GM12801 (cell line): Measurements from ENCODE around the gene TPPP2.
A peak's percentile ranks its signal among the peaks of the same experiment; 100 is the strongest.

ENCODE experiments used
- TF ChIP-seq, protein P1 (sequence below): IDR thresholded peaks from one replicate; pipeline ENCODE4 v1.5.1; 2011; ENCODE audit warnings: control low read depth; ENCODE audit not compliant: insufficient read length; ENCODE audit errors: extremely low read depth

The TPPP2 gene

DNA sequence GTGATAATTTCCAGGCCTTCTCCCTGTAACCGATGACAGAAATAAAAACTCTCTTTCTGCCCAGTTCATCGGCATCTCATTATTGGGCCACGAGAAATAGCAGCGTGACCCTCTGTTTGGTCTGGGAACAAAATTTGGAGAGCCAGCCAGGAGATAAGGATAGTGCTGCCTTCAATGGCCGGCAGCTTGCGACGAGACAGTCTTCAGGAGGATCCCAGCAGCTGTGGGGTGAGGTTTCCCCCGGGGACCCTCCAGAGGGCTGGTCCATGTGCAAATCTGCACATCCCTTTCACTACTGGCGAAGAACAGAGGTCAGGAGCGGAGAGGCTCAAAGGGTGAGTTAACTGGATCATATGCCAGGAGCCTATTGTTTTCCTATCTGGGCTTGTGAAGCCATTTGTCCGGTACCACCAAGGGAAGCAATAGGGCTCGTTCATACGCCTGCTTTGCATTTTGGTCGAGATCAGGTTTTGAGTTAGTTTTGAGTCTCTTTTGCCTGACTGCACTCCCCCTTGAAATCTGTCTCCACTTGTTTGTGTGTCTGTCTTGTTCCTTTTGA lies 26.1 kb upstream of the TPPP2 start:
- TF ChIP-seq, protein P1, sequence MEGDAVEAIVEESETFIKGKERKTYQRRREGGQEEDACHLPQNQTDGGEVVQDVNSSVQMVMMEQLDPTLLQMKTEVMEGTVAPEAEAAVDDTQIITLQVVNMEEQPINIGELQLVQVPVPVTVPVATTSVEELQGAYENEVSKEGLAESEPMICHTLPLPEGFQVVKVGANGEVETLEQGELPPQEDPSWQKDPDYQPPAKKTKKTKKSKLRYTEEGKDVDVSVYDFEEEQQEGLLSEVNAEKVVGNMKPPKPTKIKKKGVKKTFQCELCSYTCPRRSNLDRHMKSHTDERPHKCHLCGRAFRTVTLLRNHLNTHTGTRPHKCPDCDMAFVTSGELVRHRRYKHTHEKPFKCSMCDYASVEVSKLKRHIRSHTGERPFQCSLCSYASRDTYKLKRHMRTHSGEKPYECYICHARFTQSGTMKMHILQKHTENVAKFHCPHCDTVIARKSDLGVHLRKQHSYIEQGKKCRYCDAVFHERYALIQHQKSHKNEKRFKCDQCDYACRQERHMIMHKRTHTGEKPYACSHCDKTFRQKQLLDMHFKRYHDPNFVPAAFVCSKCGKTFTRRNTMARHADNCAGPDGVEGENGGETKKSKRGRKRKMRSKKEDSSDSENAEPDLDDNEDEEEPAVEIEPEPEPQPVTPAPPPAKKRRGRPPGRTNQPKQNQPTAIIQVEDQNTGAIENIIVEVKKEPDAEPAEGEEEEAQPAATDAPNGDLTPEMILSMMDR: no peak

DNA sequence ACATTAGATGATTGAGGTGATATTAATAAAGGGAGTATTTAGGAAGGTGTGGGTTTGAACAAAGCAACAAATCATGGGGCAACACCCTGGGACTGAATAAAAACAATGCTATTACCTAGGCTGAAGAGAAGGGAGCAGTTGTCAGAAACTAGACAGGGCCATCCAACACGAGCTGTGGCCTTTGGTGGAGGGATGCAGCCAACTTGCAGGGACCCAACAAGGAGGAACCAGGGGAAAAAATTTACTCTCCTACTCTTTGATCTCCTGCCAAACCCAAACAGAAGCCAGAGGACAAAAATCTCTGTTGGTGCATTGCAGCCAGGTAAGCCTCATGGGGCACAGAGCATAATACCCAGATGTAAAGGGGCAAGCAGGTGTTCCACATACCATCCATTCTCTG lies 18.9 kb upstream of the TPPP2 start:
- TF ChIP-seq, protein P1: no peak

DNA sequence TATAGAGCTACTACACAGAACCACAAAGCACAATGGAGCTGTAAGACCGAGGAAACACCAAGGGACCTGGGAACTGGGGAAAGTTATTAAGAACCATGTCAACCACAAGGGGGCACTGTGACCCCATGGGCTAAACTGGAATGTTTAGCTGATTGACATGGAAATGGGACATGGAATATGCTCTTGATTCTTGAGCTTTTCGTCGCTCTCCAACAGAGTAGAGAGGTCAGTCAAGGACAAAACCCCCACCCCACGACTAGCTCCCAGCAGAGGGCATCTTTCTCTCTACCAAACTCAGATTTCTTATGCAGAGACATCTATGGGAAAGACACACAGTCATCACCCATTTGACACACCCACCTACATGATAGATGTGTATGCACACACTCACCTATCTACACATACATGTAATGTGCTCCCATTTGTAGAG lies 15.2 kb upstream of the TPPP2 start:
- TF ChIP-seq, protein P1: peak; percentile 81

DNA sequence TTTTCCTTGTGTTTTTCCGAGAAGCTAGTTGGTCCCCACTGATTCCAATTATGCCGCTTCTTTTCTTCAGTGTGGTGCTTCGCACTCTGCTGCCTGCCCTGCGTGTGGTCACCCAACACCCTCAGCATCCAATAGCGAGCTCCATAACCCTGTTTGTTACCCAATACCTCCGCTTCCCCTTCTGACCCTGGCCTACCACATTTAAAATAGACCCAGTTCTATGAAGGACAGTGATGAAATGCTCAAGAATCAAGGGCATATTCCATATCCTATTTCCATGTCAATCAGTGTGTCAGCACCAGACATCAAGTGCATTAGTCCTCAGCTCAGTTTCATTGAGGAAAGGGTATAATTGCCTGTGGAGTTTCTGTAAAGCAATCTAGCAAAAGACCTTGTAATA lies 14.7 kb upstream of the TPPP2 start:
- TF ChIP-seq, protein P1: no peak

DNA sequence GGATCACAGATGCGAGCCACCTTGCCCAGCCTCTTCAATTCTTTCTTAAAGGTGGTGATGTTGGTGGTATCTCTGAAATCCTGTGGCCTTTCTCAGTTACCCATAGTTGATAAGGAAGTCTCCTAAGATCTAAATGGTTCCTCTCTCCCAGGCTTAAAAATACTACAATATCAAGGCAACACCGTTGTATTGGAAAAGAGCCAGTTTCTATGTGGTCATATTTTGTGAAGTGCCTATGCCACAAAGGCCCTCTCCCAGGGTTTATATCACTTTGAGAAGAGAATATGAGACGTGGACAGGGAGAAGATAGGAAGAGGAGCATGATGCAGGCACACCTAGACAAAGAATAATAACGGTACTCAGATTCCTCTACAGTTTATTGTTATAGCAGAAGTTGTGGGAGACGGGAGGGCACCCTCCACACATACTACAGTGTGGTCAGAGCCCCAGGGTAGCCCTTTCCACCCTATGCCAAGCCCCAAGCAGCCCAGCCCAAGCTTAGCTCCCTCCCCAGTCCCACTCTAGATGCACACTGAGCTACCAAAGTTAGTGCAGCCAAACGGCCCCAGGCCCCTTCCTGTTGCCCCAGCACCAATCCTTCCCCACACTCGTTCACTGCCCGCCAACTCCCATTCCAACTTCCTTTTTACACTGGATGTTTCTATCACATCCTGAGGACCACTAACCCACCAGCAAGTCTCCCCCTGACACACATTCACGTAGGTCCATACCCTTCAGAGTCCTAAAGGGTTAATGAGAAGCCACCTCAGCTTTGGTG lies 13.4 kb upstream of the TPPP2 start:
- TF ChIP-seq, protein P1: no peak

DNA sequence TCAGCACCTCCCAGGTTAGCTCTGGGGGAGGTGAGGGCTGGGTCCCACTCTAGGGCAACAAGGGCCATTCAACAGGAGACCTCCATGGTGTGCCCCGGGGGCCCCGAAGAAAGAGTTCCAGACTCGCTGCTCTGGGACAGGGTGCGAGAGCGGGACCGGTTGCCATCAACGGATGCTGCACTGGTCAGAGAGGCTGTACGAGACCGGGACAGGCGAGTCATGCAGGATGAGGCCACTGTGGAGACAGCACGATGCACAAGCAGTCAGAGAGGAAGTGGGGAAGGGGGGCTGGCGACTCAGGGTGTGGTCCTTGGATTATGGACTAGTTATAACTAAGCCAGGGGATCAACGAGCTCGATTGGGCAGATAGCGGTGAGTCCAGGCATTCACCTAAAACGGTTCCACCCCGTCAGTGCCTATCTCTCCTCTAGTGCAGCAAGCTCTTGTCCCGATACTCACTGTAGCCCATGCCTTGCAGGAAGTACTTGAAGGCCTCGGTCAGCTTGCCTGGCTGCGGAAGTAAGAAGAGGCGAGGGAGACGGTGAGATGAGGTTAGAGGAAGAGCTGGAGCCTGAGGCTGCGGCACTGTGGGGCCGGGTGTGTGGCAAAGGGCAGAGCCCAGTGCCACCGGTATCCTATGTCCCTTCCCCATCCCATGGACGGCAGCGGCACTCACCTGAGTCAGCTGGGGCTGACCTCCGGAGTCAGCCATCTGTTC lies 12.3 kb upstream of the TPPP2 start:
- TF ChIP-seq, protein P1: no peak

DNA sequence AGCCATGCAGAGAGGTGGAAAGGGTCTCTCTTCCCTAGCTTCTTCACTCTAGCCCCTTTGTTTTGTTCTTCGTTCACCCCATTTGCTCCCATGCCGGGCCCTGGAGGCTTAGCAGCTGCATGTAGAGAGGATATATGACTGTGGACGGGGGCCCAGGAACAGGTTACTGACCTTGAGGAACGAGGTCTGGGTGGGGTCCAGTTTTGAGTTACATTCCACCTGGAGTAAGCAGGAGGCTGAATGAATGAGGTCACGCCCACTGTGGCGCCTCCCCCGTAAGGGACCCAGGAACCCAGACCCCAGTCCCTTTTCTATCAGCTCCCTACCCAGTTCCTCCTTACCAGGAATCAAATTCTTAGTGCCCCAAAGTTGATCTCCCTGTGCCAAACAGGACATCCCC lies 11.7 kb upstream of the TPPP2 start:
- TF ChIP-seq, protein P1: no peak
